Measurements from ENCODE around the gene SNX3.

GRCh38 chr6:108167449-108168089 lies 93.3 kb downstream of the SNX3 start:
- TF ChIP-seq, protein P1, sequence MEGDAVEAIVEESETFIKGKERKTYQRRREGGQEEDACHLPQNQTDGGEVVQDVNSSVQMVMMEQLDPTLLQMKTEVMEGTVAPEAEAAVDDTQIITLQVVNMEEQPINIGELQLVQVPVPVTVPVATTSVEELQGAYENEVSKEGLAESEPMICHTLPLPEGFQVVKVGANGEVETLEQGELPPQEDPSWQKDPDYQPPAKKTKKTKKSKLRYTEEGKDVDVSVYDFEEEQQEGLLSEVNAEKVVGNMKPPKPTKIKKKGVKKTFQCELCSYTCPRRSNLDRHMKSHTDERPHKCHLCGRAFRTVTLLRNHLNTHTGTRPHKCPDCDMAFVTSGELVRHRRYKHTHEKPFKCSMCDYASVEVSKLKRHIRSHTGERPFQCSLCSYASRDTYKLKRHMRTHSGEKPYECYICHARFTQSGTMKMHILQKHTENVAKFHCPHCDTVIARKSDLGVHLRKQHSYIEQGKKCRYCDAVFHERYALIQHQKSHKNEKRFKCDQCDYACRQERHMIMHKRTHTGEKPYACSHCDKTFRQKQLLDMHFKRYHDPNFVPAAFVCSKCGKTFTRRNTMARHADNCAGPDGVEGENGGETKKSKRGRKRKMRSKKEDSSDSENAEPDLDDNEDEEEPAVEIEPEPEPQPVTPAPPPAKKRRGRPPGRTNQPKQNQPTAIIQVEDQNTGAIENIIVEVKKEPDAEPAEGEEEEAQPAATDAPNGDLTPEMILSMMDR (IDR thresholded peaks at IDR 0.05; ENCODE audit: low read length): no peak
- no peak for TF ChIP-seq EZH2 (IDR thresholded peaks at IDR 0.05; ENCODE audit: borderline replicate concordance, low read length)

All from OCI-LY1 (cell line).